ENCODE data around the gene PRKCH. TPM values are rescaled to one million over a fixed set of nuclear protein-coding genes. Genes with fewer than 3 reads are reported as not detected.

The PRKCH gene
- total RNA-seq, 1 experiment from 2014 or later: 5.2 TPM

DNA sequence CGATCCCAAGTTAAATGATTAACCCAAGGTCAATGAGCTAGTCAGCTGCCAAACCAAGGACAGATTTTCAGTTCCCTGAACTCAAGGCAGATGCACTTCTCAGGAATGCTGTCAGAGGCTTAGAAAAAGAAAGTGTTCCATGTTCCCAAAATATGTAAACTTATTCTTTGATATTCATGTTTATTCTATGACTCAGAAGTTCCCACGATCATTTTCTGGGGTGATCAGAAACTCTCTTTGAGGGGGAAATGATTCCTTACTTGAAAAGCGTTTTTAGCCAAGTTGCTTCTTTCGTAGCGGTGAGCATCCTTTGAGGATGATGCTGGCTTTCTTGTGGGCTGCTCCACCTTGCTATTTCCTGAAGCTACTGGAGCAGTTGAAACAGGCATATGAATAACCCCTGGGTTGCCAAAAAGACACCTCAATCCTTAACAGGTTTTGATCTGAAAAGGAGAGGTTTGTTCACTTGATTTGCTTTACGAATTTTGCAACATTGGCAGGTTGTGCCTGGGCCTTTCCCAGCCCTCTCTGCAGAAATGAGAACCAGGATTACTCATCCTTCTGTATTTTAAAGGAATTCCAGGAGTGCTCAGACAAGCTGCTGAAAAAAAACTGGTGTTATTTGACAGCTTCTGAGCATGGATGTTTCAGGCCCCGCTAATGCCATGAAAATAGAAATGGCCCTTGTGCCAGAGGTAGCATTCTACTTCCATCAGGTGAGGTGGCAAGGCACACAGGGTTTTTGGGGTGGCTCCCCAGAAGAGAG is 252.6 kb downstream of the PRKCH start:
- Mint-ChIP-seq H3K27ac (no peak overlapping the region), H3K36me3 (ENCODE audit: insufficient read depth in 1 of 3, low read depth in 3 of 3) (no peaks in the 10 kb centered on the region), H3K9me3 (no peaks in the 10 kb centered on the region), H3K4me3 (no peak overlapping the region), H3K4me1 (peaks cover 19 to 27% of the 10 kb centered on the region in 2 experiments), H3K27me3 (ENCODE audit: low read depth) (peaks cover 16% of the 10 kb centered on the region)
- H3K4me2 ChIP-seq (ENCODE audit: insufficient read depth, insufficient read length, low read length): no peak overlapping the region
- H3K79me1 ChIP-seq (ENCODE audit: insufficient read depth, low read depth, low read length, poor library complexity, severe bottlenecking): no peaks in the 10 kb centered on the region
- H4K5ac ChIP-seq (ENCODE audit: insufficient read length, low read depth, low read length): no peak overlapping the region
- H2BK20ac ChIP-seq (ENCODE audit: low read depth, low read length, poor library complexity, severe bottlenecking): no peak overlapping the region
- H3K18ac ChIP-seq (ENCODE audit: insufficient read length, low read depth, low read length): no peak overlapping the region
- no peaks in the 10 kb centered on the region for H3K9me3 ChIP-seq (ENCODE audit: control insufficient read depth, low read depth, low read length)
- no peak overlapping the region for H3K56ac ChIP-seq (ENCODE audit: insufficient read length, low read depth, low read length)
- H3K79me2 ChIP-seq (ENCODE audit: insufficient read depth, low read length): no peaks in the 10 kb centered on the region
- H4K20me1 ChIP-seq (ENCODE audit: control insufficient read depth, insufficient read depth, insufficient read length): no peaks in the 10 kb centered on the region
- H2BK15ac ChIP-seq (ENCODE audit: low read depth, low read length): no peak overlapping the region
- TF ChIP-seq, protein P1, sequence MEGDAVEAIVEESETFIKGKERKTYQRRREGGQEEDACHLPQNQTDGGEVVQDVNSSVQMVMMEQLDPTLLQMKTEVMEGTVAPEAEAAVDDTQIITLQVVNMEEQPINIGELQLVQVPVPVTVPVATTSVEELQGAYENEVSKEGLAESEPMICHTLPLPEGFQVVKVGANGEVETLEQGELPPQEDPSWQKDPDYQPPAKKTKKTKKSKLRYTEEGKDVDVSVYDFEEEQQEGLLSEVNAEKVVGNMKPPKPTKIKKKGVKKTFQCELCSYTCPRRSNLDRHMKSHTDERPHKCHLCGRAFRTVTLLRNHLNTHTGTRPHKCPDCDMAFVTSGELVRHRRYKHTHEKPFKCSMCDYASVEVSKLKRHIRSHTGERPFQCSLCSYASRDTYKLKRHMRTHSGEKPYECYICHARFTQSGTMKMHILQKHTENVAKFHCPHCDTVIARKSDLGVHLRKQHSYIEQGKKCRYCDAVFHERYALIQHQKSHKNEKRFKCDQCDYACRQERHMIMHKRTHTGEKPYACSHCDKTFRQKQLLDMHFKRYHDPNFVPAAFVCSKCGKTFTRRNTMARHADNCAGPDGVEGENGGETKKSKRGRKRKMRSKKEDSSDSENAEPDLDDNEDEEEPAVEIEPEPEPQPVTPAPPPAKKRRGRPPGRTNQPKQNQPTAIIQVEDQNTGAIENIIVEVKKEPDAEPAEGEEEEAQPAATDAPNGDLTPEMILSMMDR (conservative IDR thresholded peaks at IDR 0.05): no peak
- H2AFZ ChIP-seq (ENCODE audit: low read length): no peak overlapping the region
- no peak overlapping the region for H2BK5ac ChIP-seq (ENCODE audit: insufficient read length, low read length)
- H3K9ac ChIP-seq (ENCODE audit: extremely low read depth, insufficient read length, low read length): no peak overlapping the region
- no peak overlapping the region for H3K23ac ChIP-seq (ENCODE audit: insufficient read length, low read depth, low read length)
- H3K23me2 ChIP-seq (ENCODE audit: insufficient read length, low read depth, low read length, poor library complexity, severe bottlenecking): no peaks in the 10 kb centered on the region
- H2AK5ac ChIP-seq (ENCODE audit: insufficient read length, low read length): no peak overlapping the region
- no CpG with 5 or more reads among the region's 7 CpGs for WGBS (ENCODE audit: extremely low coverage, insufficient read length, low lambda C conversion rate)
- no peak for DNase-seq
- H3K14ac ChIP-seq (ENCODE audit: insufficient read depth, low read length): no peak overlapping the region
- no peak overlapping the region for H3K27ac ChIP-seq (ENCODE audit: insufficient read length, low read depth, low read length)
- H4K91ac ChIP-seq (ENCODE audit: insufficient read length, low read depth, low read length): no peak overlapping the region
- H4K8ac ChIP-seq (replicated peaks; ENCODE audit: insufficient read length, low read depth, low read length): no peak overlapping the region
- no peak overlapping the region for H2BK120ac ChIP-seq (ENCODE audit: low read depth, low read length, poor library complexity, severe bottlenecking)
- H3T11ph ChIP-seq (ENCODE audit: low read length): no peak overlapping the region
- no peaks in the 10 kb centered on the region for H3K4me1 ChIP-seq (ENCODE audit: insufficient read depth, low read length)
- H3K27me3 ChIP-seq (ENCODE audit: insufficient read depth, low read length): no peaks in the 10 kb centered on the region
- H3K4ac ChIP-seq (ENCODE audit: low read depth, low read length): no peak overlapping the region
- H2BK12ac ChIP-seq (ENCODE audit: insufficient read length, low read depth, low read length): no peak overlapping the region
